IPS DF 6.9 (cell line): ENCODE measurements around the gene LDHA.

ENCODE experiments used
- DNase-seq: peaks from one replicate; pipeline ENCODE4 v3.0.0-alpha.2; 2013; ENCODE audit warnings: low read depth, low spot score
- H3K27ac ChIP-seq: one replicate; pipeline ENCODE4 v1.5.1; 2013; ENCODE audit warnings: low read length, control low read depth
- H3K27me3 ChIP-seq: 2 replicates; pipeline ENCODE4 v1.6.1; 2013; ENCODE audit warnings: mild to moderate bottlenecking, low read length; ENCODE audit not compliant: control insufficient read depth, insufficient read depth
- H3K36me3 ChIP-seq: 2 replicates; pipeline ENCODE4 v1.6.1; 2013; ENCODE audit warnings: low read length; ENCODE audit not compliant: control insufficient read depth, insufficient read depth
- H3K4me1 ChIP-seq: 2 replicates; pipeline ENCODE4 v1.6.1; 2013; ENCODE audit warnings: low read length; ENCODE audit not compliant: control insufficient read depth, insufficient read depth
- H3K4me3 ChIP-seq: 2 replicates; pipeline ENCODE4 v1.5.1; 2013; ENCODE audit warnings: mild to moderate bottlenecking, low read length
- H3K9me3 ChIP-seq: 2 replicates; pipeline ENCODE4 v1.6.1; 2013; ENCODE audit warnings: low read length, inconsistent platforms; ENCODE audit not compliant: control insufficient read depth, insufficient read depth
- WGBS: extraction: QIAGEN DNeasy Blood & Tissue Kit; methylation state at CpG from one replicate; pipeline ENCODE4 v1.1.7; 2013; ENCODE audit warnings: mixed read lengths, missing lambda C conversion rate; ENCODE audit not compliant: insufficient read length, insufficient coverage; 5-methylcytosine and 5-hydroxymethylcytosine counted together

Gene LDHA

DNA sequence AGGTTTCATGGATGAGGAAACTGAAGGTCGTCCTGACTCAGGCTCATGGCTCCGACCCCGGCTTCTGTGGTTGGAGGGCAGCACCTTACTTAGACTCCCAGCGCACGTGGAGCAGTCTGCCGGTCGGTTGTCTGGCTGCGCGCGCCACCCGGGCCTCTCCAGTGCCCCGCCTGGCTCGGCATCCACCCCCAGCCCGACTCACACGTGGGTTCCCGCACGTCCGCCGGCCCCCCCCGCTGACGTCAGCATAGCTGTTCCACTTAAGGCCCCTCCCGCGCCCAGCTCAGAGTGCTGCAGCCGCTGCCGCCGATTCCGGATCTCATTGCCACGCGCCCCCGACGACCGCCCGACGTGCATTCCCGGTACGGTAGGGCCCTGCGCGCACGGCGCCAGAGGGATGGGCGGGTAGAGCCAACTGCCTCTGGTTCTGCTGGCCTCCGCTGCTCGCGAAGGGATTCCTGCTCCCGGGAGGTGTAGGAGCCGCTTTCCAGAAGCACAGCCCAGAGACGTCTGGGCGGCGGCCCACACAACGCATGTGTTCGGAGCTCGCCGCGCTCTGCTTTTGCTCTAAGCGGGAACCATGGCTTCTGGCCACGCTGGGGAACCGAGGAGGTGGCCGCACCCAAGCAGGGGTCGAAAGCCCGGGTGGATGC is at the start of gene LDHA:
Gene LDHA, plus strand, starts transcription at position 289 of the 653 bp plus-strand sequence. CDS start 2,280 bp downstream, outside the sequence.
- no peak within 1 kb of the TSS for H3K27ac ChIP-seq
- no peaks in the 10 kb centered on the region for H3K27me3 ChIP-seq
- WGBS, result no CpG with 5 or more reads among the region's 60 CpGs
- H3K36me3 ChIP-seq, result peaks cover 8% of the 10 kb centered on the region; the same call in 1 of the 2 replicates
- H3K4me3 ChIP-seq, result peak within 1 kb of the TSS; percentile 37; the same call in 1 of the 2 replicates
- no peak for DNase-seq
- no peaks in the 10 kb centered on the region for H3K9me3 ChIP-seq
- H3K4me1 ChIP-seq, result 0 out of 2 replicates have a peak, but pooled peaks cover 2% of the 10 kb centered on the region

DNA sequence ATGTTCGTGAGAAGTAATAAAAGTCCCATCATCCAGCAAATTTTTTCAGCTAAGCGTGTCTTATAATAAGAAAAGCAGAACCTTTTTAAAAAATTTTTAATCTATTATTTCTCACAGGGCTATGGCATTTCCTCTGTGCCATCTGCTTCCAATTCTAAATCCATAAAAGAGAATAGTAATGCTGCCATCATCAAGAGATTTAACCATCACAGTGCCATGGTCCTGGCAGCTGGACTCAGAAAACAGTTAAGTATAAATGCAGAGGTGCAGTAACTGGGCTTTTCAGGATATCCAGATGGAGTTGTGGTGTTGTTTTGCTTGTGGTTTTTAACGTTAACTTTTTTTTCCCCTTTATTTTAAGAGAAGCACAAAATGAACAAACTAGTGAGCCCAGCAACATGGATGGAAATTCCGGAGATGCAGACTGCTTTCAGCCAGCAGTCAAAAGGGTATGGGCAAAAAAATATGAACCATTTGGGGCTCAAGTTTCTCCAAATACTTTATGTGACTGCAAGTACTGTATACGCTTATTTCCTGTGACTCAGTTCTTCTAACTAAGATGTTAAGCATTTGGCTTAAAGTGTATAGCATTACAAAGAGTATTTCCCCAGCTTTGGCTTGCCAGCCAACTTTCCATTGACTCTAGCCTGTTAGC is 46.8 kb upstream of the LDHA start:
- Histone ChIP-seq H3K9me3 (no peaks in the 10 kb centered on the region), H3K27ac (no peak overlapping the region), H3K27me3 (no peaks in the 10 kb centered on the region), H3K4me3 (no peak overlapping the region), H3K36me3 (no peaks in the 10 kb centered on the region; the same call in 1 of the 2 replicates), H3K4me1 (no peaks in the 10 kb centered on the region)
- DNase-seq, result no peak
- no CpG with 5 or more reads among the region's 5 CpGs for WGBS

DNA sequence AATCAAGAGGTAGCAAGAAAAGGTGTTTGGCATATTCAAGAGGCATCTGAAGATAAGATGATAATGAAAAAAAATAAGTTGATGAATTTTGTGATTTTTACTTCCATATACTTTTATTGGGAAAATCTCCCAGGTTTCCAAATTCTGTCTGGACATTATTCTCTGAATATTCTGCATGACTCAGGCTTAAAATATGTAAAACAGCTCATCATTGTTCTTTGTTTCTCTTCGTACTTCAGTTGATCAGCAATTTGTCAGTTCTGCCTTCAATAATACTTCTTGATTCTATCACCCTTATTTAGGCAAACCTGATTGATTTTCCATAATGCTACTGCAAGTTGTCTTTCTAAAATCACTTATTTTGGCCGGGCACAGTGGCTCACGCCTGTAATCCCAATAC is 41.8 kb upstream of the LDHA start:
- no peaks in the 10 kb centered on the region for H3K4me1 ChIP-seq
- H3K36me3 ChIP-seq, result no peaks in the 10 kb centered on the region; the same call in 1 of the 2 replicates
- H3K4me3 ChIP-seq, result no peak overlapping the region
- WGBS, result no CpG with 5 or more reads among the region's 3 CpGs
- H3K27me3 ChIP-seq, result no peaks in the 10 kb centered on the region
- H3K9me3 ChIP-seq, result no peaks in the 10 kb centered on the region
- H3K27ac ChIP-seq, result no peak overlapping the region
- DNase-seq, result no peak

DNA sequence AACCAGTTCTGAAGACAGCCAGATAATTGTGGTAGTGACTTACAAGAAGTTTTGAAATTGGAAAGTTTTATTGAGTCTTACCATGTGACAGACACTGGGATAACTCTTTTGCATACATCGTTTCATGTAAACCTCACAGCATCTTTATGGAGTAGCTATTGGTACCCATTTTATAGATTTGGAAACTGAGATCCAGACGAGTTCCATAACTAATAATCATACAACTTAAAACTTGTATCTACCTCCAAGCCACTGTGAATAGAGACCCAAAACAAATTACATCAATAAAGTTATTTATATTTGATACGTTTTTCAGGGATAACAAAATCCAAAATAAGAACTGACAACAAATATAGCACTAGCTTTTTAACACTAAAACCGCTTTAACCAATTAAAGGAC is 35.7 kb upstream of the LDHA start:
- Histone ChIP-seq H3K36me3 (peaks cover 6% of the 10 kb centered on the region; the same call in 1 of the 2 replicates), H3K4me1 (no peaks in the 10 kb centered on the region), H3K27me3 (no peaks in the 10 kb centered on the region), H3K27ac (no peak overlapping the region), H3K4me3 (no peak overlapping the region), H3K9me3 (no peaks in the 10 kb centered on the region)
- DNase-seq, result no peak
- no CpG with 5 or more reads among the region's 4 CpGs for WGBS

DNA sequence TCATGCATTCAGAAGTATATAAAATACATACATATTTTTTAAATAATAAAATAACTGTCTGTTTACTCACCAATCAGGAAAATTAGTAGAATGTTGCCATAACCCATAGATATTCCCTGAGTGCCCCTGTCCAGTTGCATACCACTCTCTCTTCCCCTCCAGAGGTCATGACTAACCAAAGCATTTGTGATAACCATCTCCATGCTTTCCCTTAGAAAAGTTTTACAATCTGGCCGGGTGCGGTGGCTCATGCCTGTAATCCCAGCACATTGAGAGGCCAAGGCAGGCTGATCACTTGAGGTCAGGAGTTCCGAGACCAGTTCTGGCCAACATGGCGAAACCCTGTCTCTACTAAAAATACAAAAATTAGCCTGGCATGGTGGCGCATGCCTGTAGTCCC is 33.2 kb upstream of the LDHA start:
- H3K9me3 ChIP-seq, result no peaks in the 10 kb centered on the region
- no peaks in the 10 kb centered on the region for H3K27me3 ChIP-seq
- no CpG with 5 or more reads among the region's 5 CpGs for WGBS
- H3K4me3 ChIP-seq, result no peak overlapping the region
- H3K4me1 ChIP-seq, result no peaks in the 10 kb centered on the region
- DNase-seq, result no peak
- no peak overlapping the region for H3K27ac ChIP-seq
- H3K36me3 ChIP-seq, result peaks cover 6% of the 10 kb centered on the region; the same call in 1 of the 2 replicates

DNA sequence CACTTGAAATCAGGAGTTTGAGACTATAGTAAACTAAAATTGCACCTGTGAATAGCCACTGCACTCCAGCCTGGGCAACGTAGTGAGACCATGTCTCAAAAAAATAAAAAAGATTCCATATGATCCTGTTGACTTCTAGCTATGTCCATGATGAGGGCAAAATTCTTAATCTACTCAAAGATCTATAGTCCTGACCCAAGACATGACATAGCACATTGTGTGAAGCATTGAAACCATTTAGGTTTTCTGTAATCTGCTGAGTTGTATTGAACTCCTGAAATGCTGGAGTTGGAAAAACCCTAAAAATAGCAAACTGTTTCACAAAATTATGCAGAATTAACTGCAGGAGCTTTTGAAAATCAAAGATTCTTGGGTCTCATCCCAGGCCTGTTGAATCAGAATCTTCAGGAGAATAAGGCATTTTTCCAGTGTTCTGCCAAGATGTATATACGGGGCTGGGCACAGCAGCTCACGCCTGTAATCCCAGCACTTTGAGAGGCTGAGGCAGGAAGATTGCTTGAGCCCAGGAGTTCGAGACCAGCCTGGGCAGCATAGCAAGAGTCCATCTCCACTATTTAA is 29.8 kb upstream of the LDHA start:
- no peak overlapping the region for H3K27ac ChIP-seq
- peaks cover 6% of the 10 kb centered on the region; the same call in 1 of the 2 replicates for H3K36me3 ChIP-seq
- no peak for DNase-seq
- H3K27me3 ChIP-seq, result no peaks in the 10 kb centered on the region
- H3K4me1 ChIP-seq, result no peaks in the 10 kb centered on the region
- WGBS, result no CpG with 5 or more reads among the region's 4 CpGs
- no peaks in the 10 kb centered on the region for H3K9me3 ChIP-seq
- H3K4me3 ChIP-seq, result no peak overlapping the region

DNA sequence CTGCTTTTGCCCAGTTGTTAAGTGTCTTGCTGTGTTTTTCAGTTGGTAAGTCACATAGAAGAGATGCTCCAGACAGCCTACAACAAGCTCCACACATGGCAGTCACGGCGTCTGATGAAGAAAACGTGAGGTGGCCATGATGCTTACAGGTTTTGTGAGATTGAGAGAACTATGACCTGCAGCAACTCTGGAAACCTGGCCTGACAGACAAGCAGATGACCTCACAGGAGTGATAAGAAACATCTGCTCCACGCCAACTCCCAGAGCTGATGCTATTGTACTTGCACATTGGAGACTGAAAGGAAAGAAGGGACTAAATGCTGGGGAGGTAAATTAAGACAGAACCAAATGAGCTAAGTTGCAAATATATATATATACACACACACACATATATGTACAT is 28.6 kb upstream of the LDHA start:
- H3K9me3 ChIP-seq, result no peaks in the 10 kb centered on the region
- DNase-seq, result no peak
- H3K27me3 ChIP-seq, result no peaks in the 10 kb centered on the region
- H3K36me3 ChIP-seq, result peaks cover 6% of the 10 kb centered on the region; the same call in 1 of the 2 replicates
- H3K4me1 ChIP-seq, result no peaks in the 10 kb centered on the region
- no peak overlapping the region for H3K4me3 ChIP-seq
- WGBS, result no CpG with 5 or more reads among the region's 4 CpGs
- no peak overlapping the region for H3K27ac ChIP-seq

DNA sequence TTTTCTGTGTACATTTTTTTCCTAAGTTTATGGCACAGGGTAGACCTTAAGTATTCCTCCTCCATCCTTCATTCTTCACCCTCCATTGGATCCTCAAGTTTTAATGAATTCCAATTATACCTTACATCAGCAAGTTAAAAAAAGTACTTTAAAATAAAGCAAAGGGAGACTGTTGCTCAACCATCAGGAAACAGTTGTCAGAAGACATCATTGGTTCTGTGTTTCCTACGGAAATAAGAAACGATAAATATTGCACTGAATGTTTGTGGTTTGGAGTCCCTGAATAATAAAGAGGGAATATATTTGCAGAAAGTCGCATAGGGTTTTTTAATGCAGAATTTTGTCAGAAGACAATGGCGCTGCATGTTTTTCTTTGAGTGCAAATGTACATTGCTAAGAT is 28.1 kb upstream of the LDHA start:
- no peak for DNase-seq
- H3K4me1 ChIP-seq, result no peaks in the 10 kb centered on the region
- no peaks in the 10 kb centered on the region for H3K27me3 ChIP-seq
- WGBS, result no CpG with 5 or more reads among the region's 4 CpGs
- no peak overlapping the region for H3K27ac ChIP-seq
- no peak overlapping the region for H3K4me3 ChIP-seq
- peaks cover 6% of the 10 kb centered on the region; the same call in 1 of the 2 replicates for H3K36me3 ChIP-seq
- H3K9me3 ChIP-seq, result no peaks in the 10 kb centered on the region

DNA sequence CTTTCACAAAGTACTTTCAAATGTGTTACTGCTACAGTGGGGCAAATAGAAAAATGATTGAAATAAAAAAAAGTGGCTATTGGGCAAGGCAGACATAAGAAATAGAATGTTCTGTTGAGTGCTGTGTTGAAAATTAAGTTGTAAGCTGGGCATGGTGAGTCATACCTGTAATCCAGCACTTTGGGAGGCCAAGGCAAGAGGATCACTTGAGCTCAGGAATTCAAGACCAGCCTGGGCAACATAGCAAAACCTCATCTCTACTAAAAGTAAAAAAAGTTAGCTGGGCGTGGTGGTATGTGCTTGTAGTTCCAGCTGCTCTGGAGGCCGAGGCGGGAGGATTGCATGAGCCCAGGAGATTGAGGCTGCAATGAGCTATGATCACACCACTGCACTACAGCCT is 26.9 kb upstream of the LDHA start:
- H3K36me3 ChIP-seq, result peaks cover 2% of the 10 kb centered on the region; the same call in 1 of the 2 replicates
- WGBS, result no CpG with 5 or more reads among the region's 3 CpGs

DNA sequence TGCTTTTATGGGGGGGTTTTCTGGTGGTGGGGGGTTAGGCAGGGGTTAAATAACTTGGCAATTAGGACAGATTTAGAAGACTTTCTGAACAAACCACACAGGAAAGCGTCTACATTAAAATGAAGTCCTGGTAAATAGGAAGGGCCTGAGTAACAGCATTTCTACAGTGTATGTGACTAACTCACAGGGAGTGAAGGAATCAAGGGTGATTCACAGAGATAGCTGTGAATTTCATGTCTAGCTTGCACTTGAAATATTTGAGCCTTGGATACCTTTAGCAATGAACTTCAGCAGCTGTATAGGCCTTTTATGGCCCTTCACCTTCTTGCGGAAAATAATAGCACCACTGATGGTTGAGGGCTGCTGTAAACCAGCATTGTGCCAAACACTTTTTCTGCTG is 26.1 kb upstream of the LDHA start:
- Histone ChIP-seq H3K9me3 (no peaks in the 10 kb centered on the region), H3K27me3 (no peaks in the 10 kb centered on the region), H3K4me3 (no peak overlapping the region), H3K4me1 (no peaks in the 10 kb centered on the region), H3K27ac (no peak overlapping the region), H3K36me3 (no peaks in the 10 kb centered on the region; the same call in 1 of the 2 replicates)
- no peak for DNase-seq
- WGBS, result no CpG with 5 or more reads among the region's 2 CpGs

More for the DNA sequence above, 26.9 kb upstream of the LDHA start:
- H3K4me1 ChIP-seq, result no peaks in the 10 kb centered on the region
- H3K27ac ChIP-seq, result no peak overlapping the region
- no peak overlapping the region for H3K4me3 ChIP-seq
- no peaks in the 10 kb centered on the region for H3K9me3 ChIP-seq
- DNase-seq, result no peak
- H3K27me3 ChIP-seq, result no peaks in the 10 kb centered on the region
